Skin of body (tissue), 2 donors: ENCODE data around the gene CXCL3. TPM values are rescaled to one million over a fixed set of nuclear protein-coding genes. Genes with fewer than 3 reads are reported as not detected.
"Not testable (repeated sequence)": the region's sequence is repeated elsewhere in the genome, so short reads cannot be mapped to it uniquely, and the experiment has no call there.

Experiments used
- DNase-seq: peaks from one replicate; lab custom pipeline; 2025; lab: John Stamatoyannopoulos, UW
- total RNA-seq: library from RNA; depleted of rRNA; stranded (reverse); fragments of >200 nt; gene quantifications from one replicate; pipeline ENCODE4 v1.2.3, GENCODE V29; 2014

CXCL3 gene
- 0.49 TPM for total RNA-seq

DNA sequence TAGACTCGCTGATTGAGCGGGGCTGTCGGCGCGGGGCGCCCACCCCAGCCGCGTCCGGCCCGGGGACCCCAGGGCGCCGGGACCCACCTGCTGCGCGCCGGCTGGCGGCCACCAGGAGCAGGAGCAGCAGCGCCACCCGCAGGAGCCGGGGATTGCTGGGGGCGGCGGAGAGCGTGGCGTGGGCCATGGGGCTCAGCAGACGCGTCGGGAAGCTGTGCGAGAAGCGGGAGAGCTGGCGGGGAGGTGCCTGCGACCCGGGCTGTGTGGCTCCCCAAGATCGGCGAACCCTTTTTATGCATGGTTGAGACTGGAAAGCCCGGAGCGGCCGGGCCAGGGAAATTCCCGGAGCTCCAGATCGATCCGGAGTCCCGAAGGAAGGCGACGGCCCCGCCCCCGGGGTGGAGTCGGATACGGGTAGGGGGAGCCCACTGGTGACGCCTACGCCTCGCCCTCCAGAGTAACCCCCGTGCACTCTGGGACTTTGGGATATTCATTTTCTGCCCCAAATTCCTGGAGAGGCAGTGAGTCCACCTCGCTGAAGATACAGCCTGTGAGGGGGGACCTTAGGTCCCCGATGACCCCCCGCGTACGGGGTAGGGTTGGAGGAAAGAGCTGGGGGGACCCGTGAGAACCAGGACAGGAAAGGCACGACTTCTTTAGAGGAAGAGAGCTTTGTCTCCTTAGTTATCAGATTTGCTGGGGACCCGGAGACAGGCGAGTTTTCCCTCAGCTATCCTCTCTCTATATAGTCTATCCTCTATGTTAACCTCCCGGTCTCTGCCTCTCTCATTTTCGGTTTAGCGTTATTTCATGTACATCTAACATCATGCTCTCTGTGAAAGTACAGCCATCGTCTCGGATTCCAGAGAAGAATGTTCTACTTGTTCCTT, at the start of gene CXCL3:
Gene CXCL3, minus strand, starts transcription at position 265 of the 890 bp plus-strand sequence. Its CDS starts 78 bp downstream, at position 187.
- DNase-seq, result no peak

DNA sequence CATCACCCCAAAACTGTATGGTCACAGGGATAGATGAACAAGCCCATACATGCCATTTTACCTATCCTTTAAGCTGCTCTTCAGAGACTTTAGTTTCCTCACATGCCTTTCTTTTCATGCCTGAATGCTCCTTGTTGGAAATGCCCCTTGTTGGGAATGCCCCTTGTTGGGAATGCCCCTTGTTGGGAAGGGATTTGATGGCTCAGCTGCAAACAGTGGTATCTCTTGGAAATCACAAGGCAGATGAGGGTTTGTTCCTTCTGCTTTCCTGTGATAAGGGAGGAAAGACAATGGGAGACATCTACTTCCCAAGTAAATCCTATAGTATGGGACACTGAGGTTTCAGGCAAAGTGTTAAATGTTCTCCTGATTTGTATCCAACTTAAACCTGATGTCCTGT, 49.0 kb upstream of the CXCL3 start:
- no peak for DNase-seq

DNA sequence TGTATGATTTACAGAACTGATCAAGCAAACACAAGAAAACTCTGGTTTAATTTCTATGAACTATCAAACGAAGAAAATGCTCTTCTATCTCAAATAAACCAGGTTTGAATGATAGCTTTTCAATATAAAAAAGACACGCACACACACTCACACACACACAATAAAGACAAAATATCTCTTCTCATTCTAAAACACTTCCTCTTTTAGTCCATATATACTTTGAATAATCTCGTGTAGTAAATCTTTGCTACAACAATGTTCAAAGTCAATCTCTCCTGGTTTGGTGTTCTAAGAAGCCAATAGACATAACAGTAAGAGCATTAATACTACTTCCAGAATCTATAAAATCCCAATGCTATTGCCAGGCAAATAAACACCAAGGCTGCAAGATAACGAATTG, 47.2 kb upstream of the CXCL3 start:
- no peak for DNase-seq

DNA sequence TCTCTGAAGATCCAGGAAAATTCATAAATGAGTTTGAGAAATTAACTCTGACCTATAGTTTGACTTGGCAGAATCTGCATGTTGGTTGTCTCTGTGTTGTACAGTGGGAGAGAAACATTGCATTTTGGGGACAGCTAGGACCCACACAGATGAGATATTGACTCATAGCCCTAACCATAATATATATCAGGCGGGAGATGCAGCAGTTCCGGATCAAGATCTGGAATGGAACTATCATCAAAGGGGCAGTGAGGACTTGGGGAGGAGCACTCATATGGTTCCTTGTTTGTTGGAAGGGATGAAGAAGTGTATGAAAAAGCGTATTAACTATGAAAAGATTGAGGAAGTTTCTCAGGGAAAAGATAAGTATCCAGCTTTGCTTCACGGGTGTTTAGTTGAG, 46.5 kb upstream of the CXCL3 start:
- DNase-seq, result no peak

DNA sequence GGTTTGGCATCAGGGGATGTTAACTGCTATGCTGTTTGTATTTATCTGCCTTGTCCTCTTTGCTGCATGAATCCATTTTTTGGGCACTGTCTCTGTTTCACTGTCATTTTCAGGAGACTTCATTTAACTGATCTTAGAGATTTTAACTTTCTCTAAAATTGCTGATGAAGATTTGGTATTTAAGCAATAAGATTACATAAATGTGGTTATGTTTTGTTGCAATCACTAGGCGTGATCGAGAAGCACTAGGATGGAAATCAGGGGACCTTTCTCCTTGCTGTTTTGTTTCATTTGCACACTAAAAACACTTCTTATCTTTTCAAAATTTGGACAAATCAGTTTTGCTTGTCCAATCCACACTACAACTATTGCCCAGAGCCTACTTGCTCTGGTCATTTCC, 45.1 kb upstream of the CXCL3 start:
- DNase-seq, result no peak

DNA sequence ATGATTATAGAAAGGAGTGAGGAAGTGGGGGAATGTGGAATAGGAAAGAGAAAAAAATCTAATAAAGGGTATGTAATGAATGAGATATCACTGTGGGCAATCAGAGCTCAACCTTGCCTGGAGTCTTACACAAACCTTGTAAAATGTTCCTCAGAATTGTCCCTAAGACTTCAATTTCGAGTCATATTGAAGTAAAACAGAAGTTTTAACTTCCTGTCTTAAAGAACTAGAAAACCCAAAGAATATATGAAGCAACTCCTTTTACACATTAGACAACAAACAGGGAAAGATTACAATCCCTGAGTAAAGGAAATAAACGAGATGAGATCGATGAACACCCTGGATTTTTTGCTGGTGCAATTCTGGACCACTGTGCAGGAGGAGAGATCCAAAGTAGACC, 42.5 kb upstream of the CXCL3 start:
- no peak for DNase-seq

DNA sequence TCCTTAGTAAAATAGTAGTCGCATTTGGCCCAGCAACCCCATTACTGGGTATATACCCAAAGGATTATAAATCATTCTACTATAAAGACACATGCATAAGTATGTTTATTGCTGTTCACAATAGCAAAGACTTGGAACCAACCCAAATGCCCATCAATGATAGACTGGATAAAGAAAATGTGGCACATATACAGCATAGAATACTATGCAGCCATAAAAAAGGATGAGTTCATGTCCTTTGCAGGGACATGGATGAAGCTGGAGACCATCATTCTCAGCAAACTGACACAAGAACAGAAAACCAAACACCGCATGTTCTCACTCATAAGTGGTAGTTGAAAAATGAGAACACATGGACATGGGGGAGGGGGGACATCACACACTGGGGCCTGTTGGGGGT, 41.9 kb upstream of the CXCL3 start:
- DNase-seq, result not testable (repeated sequence)

DNA sequence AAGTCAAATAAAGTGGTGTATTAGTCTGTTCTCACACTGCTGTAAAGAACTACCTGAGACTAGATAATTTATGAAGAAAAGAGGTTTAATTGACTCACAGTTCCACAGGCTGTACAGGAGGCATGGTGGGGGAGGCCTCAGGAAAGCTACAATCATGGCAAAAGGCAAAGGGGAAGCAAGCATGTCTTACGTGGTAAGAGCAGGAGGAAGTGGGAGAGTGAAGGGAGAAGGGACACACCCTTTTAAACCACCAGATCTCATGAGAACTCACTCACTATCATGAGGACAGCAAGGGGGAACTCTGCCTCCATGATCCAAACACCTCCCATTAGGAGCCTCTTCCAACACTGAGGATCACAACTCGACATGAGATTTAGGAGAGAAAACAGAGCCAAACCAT, 40.5 kb upstream of the CXCL3 start:
- DNase-seq, result not testable (repeated sequence)

DNA sequence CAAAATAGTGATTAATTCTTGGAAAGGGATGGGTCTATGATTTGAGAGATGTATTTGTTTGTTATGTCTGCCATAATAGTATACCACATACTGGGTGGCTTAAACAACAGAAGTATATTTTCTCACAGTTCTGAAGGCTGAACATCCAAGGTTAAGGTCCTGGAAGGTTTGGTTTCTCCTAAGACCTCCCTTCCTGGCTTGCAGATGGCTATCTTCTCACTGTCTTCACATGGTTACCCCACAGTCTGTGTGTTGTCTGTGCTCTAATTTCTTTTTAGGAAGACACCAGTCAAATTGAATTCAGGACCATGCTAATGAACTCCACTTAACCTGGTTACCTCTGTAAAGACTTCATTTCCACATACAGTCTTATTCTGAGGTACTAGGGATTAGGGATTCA, 34.9 kb upstream of the CXCL3 start:
- no peak for DNase-seq

DNA sequence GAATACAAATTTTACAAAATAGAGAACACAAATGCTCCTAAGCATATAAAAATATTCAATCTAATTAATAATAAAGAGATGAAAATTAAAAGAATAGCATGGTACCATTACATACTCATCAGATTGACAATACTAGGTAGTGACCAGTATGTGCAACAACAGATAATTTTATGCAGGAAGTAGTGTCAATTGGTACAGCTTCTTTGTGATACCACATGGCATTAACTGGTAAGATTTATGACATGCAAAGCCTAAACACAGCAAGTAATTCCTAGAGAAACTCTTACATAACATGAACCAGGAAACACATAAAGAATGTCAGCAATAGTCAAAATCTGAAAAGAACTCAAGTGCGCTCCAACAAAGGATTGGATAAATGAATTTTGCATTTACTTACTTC, 34.2 kb upstream of the CXCL3 start:
- DNase-seq, result no peak

DNA sequence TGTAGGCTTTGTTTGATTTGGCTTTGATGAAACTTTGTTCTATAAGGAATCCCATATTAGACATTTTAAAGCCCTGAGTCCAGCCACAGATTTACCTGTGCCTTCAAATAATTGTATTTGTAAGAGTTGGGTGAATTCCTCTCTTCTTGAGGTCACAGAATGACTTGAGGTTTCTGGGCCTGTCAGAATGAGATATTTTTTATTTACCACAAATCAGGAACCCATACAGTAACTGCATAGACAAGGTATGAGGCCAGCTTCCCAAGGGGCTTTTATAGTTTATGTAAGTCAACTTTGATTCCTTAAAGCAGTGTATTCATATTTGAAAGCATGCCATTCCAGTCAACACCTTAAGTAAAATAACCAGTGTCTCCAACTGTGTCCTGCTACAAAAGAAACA, 29.1 kb upstream of the CXCL3 start:
- DNase-seq, result no peak

DNA sequence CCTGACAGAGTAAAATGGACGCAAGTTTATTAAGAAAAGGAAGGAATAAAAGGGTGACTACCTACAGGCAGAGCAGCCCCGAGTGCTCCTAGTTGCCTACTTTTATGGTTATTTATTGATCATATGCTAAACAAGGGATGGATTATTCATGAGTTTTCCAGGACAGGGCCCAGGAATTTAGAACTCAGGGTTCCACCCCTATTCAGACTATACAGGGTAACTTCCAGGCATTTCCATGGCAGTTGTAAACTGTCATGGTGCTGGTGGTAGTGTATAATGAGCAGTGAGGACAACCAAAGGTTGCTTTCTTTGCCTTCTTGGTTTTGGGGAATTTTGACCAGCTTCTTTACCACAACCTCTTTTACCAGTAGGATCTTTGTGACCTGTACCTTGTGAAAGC, 27.7 kb upstream of the CXCL3 start:
- no peak for DNase-seq

DNA sequence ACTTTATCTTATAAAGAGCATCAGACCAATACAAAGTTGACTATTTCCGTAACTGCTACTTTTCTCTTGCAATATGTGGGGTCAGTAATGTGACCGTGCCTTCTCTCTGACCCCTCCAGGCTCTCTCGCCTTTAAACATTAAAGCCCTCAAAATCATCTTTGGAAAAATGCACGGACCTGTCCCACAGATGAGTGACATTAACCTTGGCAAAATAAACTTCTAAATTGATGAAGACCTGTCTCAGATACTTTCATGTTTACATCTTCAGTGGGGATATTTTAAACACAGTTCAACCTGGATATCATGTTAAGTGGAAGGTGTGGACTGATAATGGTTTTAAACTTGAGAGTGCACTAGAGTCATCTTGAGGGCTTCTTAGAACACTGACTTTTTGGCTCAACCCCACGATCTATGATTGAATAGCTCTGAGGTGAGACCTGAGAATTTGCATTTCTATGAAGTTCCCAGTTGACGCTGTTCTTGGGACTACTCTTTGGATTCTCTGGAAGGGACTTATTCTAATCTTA, 26.7 kb upstream of the CXCL3 start:
- DNase-seq, result no peak

DNA sequence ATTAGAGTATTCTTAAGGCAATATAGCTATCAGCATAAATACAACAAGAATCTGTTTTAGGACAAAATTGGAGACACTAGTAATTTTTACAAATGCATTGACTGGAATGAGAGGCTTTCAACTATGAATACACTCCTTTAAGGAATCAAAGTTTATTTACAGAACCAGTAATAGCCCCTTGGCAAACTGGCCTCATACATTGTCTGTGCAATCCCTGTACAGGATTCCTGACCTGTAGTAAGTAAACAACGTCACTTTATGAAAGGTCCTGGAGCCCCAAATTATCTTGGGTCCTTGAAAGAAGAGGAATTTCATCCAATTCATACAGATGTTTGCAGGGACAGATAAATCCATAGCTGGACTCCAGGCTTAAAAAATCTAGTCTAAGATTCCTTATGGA, 25.4 kb upstream of the CXCL3 start:
- no peak for DNase-seq

DNA sequence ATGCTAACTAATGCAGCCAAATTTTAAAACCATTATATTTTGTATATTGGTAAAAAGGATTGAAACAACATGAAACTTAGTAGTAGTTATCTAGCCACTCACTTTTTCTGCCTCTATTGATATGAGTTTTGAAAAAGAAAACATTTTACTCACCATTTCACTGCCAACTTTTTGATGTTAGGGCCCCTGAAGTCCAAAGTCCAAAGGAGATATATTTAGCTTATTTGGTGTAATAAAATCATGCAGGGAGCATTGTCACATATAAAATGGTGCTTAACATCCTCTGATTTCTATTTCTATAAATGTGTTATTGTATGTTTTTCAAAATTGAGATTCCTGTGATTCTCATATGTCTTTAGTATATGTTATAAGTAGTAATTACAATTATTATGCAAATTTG, 24.5 kb upstream of the CXCL3 start:
- no peak for DNase-seq

DNA sequence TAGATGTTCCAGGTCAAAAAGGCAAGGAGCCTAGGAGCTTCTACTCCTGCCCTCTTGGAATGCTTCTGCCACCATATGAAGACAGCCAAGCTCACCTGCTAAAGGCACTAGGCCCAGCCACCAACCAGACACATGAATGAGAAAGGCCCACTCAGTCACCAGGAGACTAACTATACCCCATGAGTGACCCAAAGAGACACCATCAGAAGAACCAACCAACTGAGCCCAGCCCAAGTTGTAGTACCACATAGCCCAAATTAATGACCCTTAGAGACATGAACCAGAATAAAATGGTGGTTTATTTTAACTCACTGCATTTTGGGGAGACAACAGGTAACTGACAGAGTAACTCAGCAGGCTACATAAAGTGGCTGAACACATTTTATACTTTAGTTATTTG, 22.9 kb upstream of the CXCL3 start:
- DNase-seq, result no peak

DNA sequence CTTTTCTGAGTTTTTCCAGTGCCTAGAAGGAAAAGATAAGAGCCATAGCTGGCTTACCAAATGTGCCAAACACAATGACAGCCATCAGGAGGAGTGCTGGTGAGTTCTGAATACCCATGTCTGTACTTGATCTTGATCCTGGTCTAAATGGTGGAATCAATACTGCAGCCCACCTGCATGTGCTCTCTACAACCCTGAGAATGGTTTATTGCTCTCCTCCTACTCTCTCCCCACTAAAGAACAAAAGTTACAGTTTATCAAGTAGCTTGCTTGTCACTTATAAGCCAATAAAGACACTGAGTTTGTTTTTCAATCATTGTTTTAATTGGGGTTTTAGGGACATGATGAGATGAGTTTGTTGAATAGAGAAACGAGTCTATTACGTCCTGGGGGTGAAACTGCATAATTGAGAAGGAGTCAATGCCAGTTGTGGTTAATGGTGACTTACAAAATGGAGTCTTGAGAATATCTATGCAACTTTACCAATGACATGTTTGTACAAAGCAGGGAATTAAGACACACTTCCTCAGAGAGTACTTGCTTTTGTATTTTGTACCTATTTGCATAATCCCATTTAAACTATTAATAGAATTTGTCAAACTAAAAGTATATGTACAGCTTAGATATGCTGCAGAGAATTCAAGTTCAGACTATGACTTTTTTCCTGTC, 20.8 kb upstream of the CXCL3 start:
- no peak for DNase-seq

DNA sequence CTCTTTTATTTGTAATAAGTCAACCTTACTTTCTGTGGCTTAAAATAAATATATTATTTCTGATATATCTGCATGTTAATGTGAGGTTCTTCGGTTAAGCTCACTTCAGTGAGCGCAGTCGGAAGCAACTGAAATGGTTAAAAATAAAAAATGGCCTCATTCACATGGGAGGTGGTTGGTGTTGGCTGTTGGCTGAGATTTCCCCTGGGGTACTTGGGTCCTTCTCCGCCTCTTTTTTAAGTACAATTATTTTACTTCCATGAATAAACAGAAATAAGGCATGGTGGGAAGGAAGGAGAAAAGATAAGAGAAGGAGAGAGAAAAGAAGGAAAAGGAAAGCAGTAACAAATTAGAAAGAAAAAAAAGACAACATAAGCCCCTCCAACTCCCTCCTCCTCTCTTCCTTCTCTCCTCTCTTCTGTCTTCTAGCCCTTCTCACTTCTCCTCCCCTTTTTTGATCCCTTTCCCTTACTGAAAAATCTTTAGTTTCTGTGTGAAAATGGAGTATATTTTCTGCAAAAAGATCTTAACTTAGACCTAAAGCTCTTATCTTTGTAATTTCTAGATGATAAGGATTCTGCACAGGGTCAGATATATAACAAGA, 19.7 kb upstream of the CXCL3 start:
- DNase-seq, result no peak

DNA sequence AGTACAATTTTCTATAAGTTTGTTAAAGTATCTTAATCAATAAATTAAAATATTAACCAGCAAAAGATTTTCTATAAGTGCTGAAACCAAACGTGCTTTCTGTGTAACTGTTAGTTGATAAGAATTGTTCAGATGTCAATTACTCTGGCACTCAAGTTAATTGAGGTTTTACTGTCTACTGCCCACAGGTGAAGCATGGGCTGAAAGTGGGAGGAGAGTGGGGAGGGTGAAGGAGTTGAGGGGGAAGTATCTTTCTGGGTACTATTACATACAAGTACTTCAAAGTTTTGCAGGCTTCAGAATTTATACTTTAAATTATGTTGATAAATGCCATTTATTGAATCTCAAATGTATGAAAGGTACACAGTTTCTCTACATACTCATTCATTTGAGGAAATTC, 19.1 kb upstream of the CXCL3 start:
- DNase-seq, result no peak

DNA sequence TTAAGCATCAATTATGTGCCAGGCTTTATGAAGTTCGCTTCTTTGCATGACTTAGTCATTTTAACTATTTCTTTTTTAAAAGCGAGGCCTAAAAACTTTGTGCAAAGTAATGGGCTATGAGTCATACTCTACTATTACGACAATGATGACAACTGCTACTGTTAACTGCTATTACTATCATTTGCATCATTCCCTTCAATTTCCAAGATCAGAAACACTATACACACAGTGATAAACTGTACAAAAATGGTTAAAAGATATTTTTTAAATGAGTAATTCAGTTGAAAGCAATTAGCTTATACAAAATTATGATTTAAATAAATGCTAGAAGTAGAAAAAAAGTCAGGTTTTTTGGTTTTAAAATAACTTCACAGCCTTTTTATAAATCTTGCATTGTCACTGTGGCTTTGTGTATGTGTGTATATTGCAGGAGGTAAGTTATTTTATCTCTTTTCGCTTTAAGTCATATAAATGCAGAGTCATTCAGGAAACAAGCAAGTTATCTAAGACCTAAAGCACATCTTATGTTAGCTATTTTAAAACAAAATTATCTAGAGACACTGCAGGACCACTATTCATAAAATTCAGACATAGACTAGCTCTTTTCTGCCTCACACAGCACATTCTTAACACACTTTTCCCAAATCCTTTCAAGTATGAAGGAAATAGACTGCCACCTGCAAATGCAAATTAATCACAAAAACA, 18.5 kb upstream of the CXCL3 start:
- DNase-seq, result no peak

DNA sequence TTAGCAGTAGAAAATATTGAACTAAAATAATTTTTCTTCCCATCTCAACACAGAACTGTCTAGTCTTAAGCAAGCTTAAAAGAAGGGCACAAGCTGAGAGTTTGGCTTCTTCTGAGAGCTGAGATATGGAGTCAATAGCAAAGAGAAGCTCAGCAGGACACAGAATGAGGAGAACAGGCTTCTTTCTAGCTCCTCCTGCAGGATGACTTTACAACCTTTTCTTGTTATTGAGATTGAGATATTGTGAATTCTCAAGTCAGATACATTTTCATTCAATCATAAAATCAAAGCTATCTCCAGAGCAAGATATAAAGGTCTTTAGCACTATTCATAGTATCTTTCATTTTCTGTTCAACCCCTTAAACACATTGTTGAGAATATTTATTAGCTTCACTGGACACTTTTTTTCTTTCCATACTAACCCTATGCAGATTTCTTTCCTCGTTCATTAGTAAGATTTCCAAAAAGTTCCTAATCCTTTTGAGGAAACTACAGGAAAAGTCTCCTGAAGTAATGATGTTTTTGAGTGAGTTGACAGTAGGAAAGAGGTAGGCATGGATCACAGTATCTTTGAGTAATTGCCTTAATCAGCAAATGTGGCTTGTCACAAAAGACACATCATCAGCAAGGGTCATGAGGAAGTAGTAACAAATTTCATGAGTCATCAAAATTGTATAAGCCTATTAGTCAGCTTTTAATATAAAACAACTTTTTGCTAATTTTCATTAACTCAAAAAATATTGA, 17.8 kb upstream of the CXCL3 start:
- no peak for DNase-seq
